Neural progenitor cell (in vitro differentiated cells): ENCODE data around the gene THYN1.

Experiments used
- CTCF ChIP-seq: fragments of 200-600 bp; sonication (generic); IDR thresholded peaks from 2 replicates; pipeline ENCODE4 v1.5.1; 2017; ENCODE audit warnings: antibody characterized with exemption, mild to moderate bottlenecking
- EZH2 ChIP-seq: fragments of 200-600 bp; sonication (generic); IDR thresholded peaks from 2 replicates; pipeline ENCODE4 v1.6.1; 2017; ENCODE audit warnings: antibody characterized with exemption, mild to moderate bottlenecking, moderate library complexity
- EZH2phosphoT487 ChIP-seq: fragments of 200-600 bp; sonication (generic); IDR thresholded peaks from 2 replicates; pipeline ENCODE4 v1.6.1; 2017; ENCODE audit warnings: antibody characterized with exemption

DNA sequence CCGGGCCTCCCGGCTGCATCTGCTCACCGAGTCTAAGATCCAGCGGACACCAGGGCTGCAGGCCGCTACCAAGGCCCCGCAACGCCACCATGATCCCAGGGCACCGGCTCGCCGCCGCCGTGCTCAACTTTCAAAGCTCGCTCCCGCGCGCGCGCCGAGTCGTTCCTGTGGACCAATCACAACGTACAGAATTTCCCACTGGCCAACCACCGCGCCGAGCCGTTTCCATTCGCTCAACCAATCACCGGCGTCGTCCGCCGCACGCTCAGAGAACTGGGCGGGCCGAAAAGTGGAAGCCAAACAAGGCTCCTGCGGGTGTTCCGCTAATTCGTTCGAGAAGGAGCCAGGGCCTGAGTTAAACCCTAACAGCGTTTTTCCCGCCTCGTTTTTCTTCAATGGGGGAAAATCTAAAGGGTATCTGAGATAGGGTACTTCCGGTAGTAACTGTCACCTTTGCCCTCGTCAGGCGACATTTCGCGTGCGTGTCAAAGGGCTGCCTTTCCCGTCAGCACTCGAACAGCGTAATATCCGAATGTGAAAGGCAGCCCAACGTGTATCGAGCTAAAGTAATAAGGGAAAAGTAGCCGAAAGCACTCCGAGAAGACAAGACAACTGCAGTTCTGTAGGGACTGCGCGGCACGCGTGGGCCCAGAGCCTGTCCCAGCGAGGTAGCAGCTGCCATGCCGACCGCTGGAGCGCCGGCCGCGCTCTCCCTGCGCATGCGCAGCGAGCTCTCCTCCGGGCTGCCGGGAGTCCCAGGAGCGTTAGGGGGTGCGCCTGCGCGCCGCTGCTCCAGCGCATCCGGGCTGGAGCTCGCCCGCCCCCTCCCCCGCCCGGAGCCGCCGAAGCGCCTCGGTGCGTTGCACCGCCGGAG, 29.1 kb downstream of the THYN1 start, which contains the start of the genes NCAPD3 and VPS26B:
- TF ChIP-seq EZH2: no peak
- peak; percentile 5 for TF ChIP-seq CTCF
- TF ChIP-seq EZH2phosphoT487: no peak
